HEK293T (cell line): ENCODE data around the gene CD53.

ENCODE experiments used
- BHLHE40 ChIP-seq: fragments of 450-650 bp; IDR thresholded peaks from 2 replicates; pipeline ENCODE4 v1.6.1; 2016; ENCODE audit warnings: mild to moderate bottlenecking, moderate library complexity, borderline replicate concordance
- CTBP1 ChIP-seq: fragments of 450-650 bp; IDR thresholded peaks from 2 replicates; pipeline ENCODE4 v1.6.1; 2016; ENCODE audit warnings: borderline replicate concordance
- FOXA1 ChIP-seq: fragments of 450-650 bp; IDR thresholded peaks from 2 replicates; pipeline ENCODE4 v1.6.1; 2016; ENCODE audit warnings: mild to moderate bottlenecking
- FOXK2 ChIP-seq: fragments of 450-650 bp; IDR thresholded peaks from 2 replicates; pipeline ENCODE4 v1.6.1; 2016; ENCODE audit warnings: mild to moderate bottlenecking
- FOXM1 ChIP-seq: fragments of 450-650 bp; IDR thresholded peaks from 2 replicates; pipeline ENCODE4 v1.6.1; 2017; ENCODE audit warnings: mild to moderate bottlenecking, borderline replicate concordance
- L3MBTL2 ChIP-seq: fragments of 450-650 bp; conservative IDR thresholded peaks from 2 replicates; pipeline ENCODE4 v1.6.1; 2016; ENCODE audit warnings: mild to moderate bottlenecking
- SP1 ChIP-seq: fragments of 450-650 bp; IDR thresholded peaks from 2 replicates; pipeline ENCODE4 v1.6.1; 2017
- SUZ12 ChIP-seq: fragments of 450-650 bp; IDR thresholded peaks from 2 replicates; pipeline ENCODE4 v1.6.1; 2016; ENCODE audit warnings: mild to moderate bottlenecking
- TARDBP ChIP-seq: fragments of 450-650 bp; IDR thresholded peaks from 2 replicates; pipeline ENCODE4 v1.6.1; 2016

DNA sequence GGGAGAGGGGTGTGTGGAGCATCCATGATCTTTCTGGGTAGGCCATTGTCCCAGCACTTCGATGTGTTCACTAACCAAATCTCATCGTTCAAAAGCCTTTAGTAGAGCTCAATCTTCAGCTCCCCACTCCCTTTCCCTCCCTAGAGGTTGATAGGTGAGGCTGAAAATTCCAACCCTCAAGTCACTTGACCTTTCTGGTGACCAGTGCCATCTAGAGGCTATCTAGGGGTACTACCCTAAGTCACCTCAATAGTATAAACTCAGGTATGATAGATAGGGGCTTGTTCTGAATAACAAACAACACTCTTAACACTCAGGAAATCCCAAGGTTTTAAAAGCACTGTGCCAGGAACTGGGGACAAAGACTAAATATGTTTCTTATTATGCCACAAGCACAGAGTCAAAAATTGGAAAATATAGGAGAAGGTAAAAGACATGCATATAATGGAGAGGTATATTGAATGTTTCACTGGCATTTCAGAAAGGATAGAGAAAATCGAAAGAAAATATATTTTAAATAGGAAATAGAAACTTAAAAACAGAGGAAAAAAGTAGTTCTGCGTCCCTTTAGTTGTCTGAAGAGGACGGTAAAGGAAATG lies 42.9 kb upstream of the CD53 start:
- TF ChIP-seq SP1, result no peak
- TF ChIP-seq SUZ12, result no peak
- no peak for TF ChIP-seq FOXM1
- TF ChIP-seq TARDBP, result no peak
- no peak for TF ChIP-seq FOXK2
- no peak for TF ChIP-seq L3MBTL2
- no peak for TF ChIP-seq BHLHE40
- TF ChIP-seq FOXA1, result no peak
- TF ChIP-seq CTBP1, result no peak
